ENCODE measurements around the gene C10orf120. TPM values are rescaled to one million over a fixed set of nuclear protein-coding genes. Genes with fewer than 3 reads are reported as not detected.

The C10orf120 gene
- total and polyA plus RNA-seq, 2 experiments from 2014 or later = not detected

- no peak overlapping the region for H3K27ac ChIP-seq
- no peaks in the 10 kb centered on the region for H3K9me3 ChIP-seq (ENCODE audit: low read depth)
- no peak for DNase-seq (ENCODE audit: low read depth in 1 of 2, low spot score in 1 of 2)
- H3K4me3 ChIP-seq = no peak overlapping the region
- H3K27me3 ChIP-seq = no peaks in the 10 kb centered on the region
- H3K36me3 ChIP-seq = no peaks in the 10 kb centered on the region
- no peaks in the 10 kb centered on the region for H3K4me1 ChIP-seq (ENCODE audit: low read depth)
- TF ChIP-seq CTCF (IDR thresholded peaks at IDR 0.05; ENCODE audit: low read depth, low read length) = no peak
Observed at GRCh38 chr10:122738031-122738430, 38.4 kb upstream of the C10orf120 start.

- no peaks in the 10 kb centered on the region for H3K36me3 ChIP-seq
- DNase-seq (ENCODE audit: low read depth in 1 of 2, low spot score in 1 of 2) = no peak
- TF ChIP-seq CTCF (IDR thresholded peaks at IDR 0.05; ENCODE audit: low read depth, low read length) = no peak
- no peaks in the 10 kb centered on the region for H3K27me3 ChIP-seq
- H3K9me3 ChIP-seq (ENCODE audit: low read depth) = no peaks in the 10 kb centered on the region
- no peak overlapping the region for H3K27ac ChIP-seq
- H3K4me1 ChIP-seq (ENCODE audit: low read depth) = no peaks in the 10 kb centered on the region
- H3K4me3 ChIP-seq = no peak overlapping the region
Observed at GRCh38 chr10:122733931-122734665, 34.5 kb upstream of the C10orf120 start.

GRCh38 chr10:122733443-122733842 is 33.8 kb upstream of the C10orf120 start:
- Histone ChIP-seq H3K36me3 (no peaks in the 10 kb centered on the region), H3K9me3 (ENCODE audit: low read depth) (no peaks in the 10 kb centered on the region), H3K4me3 (no peak overlapping the region), H3K27me3 (no peaks in the 10 kb centered on the region), H3K4me1 (ENCODE audit: low read depth) (no peaks in the 10 kb centered on the region), H3K27ac (no peak overlapping the region)
- no peak for DNase-seq (ENCODE audit: low read depth in 1 of 2, low spot score in 1 of 2)
- no peak for TF ChIP-seq CTCF (IDR thresholded peaks at IDR 0.05; ENCODE audit: low read depth, low read length)

GRCh38 chr10:122730238-122730637 is 30.6 kb upstream of the C10orf120 start:
- Histone ChIP-seq H3K27ac (no peak overlapping the region), H3K4me3 (no peak overlapping the region), H3K27me3 (no peaks in the 10 kb centered on the region), H3K36me3 (no peaks in the 10 kb centered on the region), H3K4me1 (ENCODE audit: low read depth) (no peaks in the 10 kb centered on the region), H3K9me3 (ENCODE audit: low read depth) (no peaks in the 10 kb centered on the region)
- no peak for DNase-seq (ENCODE audit: low read depth in 1 of 2, low spot score in 1 of 2)
- no peak for TF ChIP-seq CTCF (IDR thresholded peaks at IDR 0.05; ENCODE audit: low read depth, low read length)

GRCh38 chr10:122729126-122729525 is 29.5 kb upstream of the C10orf120 start:
- no peak for TF ChIP-seq CTCF (IDR thresholded peaks at IDR 0.05; ENCODE audit: low read depth, low read length)
- H3K9me3 ChIP-seq (ENCODE audit: low read depth) = no peaks in the 10 kb centered on the region
- no peaks in the 10 kb centered on the region for H3K4me1 ChIP-seq (ENCODE audit: low read depth)
- no peaks in the 10 kb centered on the region for H3K36me3 ChIP-seq
- no peak overlapping the region for H3K27ac ChIP-seq
- no peak for DNase-seq (ENCODE audit: low read depth in 1 of 2, low spot score in 1 of 2)
- no peak overlapping the region for H3K4me3 ChIP-seq
- H3K27me3 ChIP-seq = no peaks in the 10 kb centered on the region

Measured in cardiac muscle cell (in vitro differentiated cells and primary cell).